H9 (cell line): ENCODE results near the gene DUOX1. TPM values are rescaled to one million over a fixed set of nuclear protein-coding genes. Genes with fewer than 3 reads are reported as not detected.

ENCODE experiments used
- DNase-seq: peaks from one replicate; pipeline ENCODE4 v3.0.0-alpha.2; 2017
- H2AFZ ChIP-seq: one replicate; pipeline ENCODE4 v1.6.1; 2013; ENCODE audit warnings: mild to moderate bottlenecking, low read length, control low read depth, moderate library complexity
- H2AK5ac ChIP-seq: 2 replicates; pipeline ENCODE4 v1.6.1; 2013; ENCODE audit warnings: low read length, control low read depth, mixed read lengths; ENCODE audit not compliant: insufficient read length
- H2BK120ac ChIP-seq: one replicate; pipeline ENCODE4 v1.6.1; 2013; ENCODE audit warnings: low read depth, mild to moderate bottlenecking, low read length, control low read depth, inconsistent platforms; ENCODE audit not compliant: poor library complexity, severe bottlenecking
- H2BK12ac ChIP-seq: 2 replicates; pipeline ENCODE4 v1.6.1; 2013; ENCODE audit warnings: low read length, control low read depth, mixed read lengths, low read depth; ENCODE audit not compliant: insufficient read length
- H2BK15ac ChIP-seq: 2 replicates; pipeline ENCODE4 v1.6.1; 2013; ENCODE audit warnings: low read depth, low read length, control low read depth
- H2BK20ac ChIP-seq: one replicate; pipeline ENCODE4 v1.6.1; 2013; ENCODE audit warnings: low read depth, mild to moderate bottlenecking, low read length, control low read depth, inconsistent platforms; ENCODE audit not compliant: poor library complexity, severe bottlenecking
- H2BK5ac ChIP-seq: 2 replicates; pipeline ENCODE4 v1.6.1; 2013; ENCODE audit warnings: low read length, control low read depth, mixed read lengths; ENCODE audit not compliant: insufficient read length
- H3K14ac ChIP-seq: 2 replicates; pipeline ENCODE4 v1.6.1; 2013; ENCODE audit warnings: low read length, control low read depth; ENCODE audit not compliant: insufficient read depth
- H3K18ac ChIP-seq: 2 replicates; pipeline ENCODE4 v1.6.1; 2013; ENCODE audit warnings: low read depth, mild to moderate bottlenecking, mixed read lengths, low read length, control low read depth; ENCODE audit not compliant: insufficient read length
- H3K23ac ChIP-seq: 2 replicates; pipeline ENCODE4 v1.6.1; 2013; ENCODE audit warnings: low read length, control low read depth, mixed read lengths, low read depth; ENCODE audit not compliant: insufficient read length
- H3K23me2 ChIP-seq: 2 replicates; pipeline ENCODE4 v1.6.1; 2013; ENCODE audit warnings: low read depth, mild to moderate bottlenecking, mixed read lengths, low read length, control low read depth; ENCODE audit not compliant: insufficient read length, poor library complexity, severe bottlenecking
- H3K27ac ChIP-seq: 2 replicates; pipeline ENCODE4 v1.5.1; 2013; ENCODE audit warnings: low read length, control low read depth, mixed read lengths, low read depth; ENCODE audit not compliant: insufficient read length
- H3K27me3 ChIP-seq: 2 replicates; pipeline ENCODE4 v1.6.1; 2013; ENCODE audit warnings: low read length, control low read depth, inconsistent platforms; ENCODE audit not compliant: insufficient read depth
- H3K4ac ChIP-seq: 2 replicates; pipeline ENCODE4 v1.6.1; 2013; ENCODE audit warnings: low read depth, mild to moderate bottlenecking, control low read depth, inconsistent platforms, low read length, moderate library complexity
- H3K4me1 ChIP-seq: 2 replicates; pipeline ENCODE4 v1.6.1; 2013; ENCODE audit warnings: low read length, control low read depth, inconsistent platforms; ENCODE audit not compliant: insufficient read depth
- H3K4me2 ChIP-seq: 2 replicates; pipeline ENCODE4 v1.6.1; 2013; ENCODE audit warnings: low read length, control low read depth, mixed read lengths; ENCODE audit not compliant: insufficient read length, insufficient read depth
- H3K56ac ChIP-seq: 2 replicates; pipeline ENCODE4 v1.6.1; 2013; ENCODE audit warnings: low read depth, mild to moderate bottlenecking, mixed read lengths, low read length, control low read depth; ENCODE audit not compliant: insufficient read length
- H3K79me1 ChIP-seq: 2 replicates; pipeline ENCODE4 v1.6.1; 2013; ENCODE audit warnings: low read depth, mild to moderate bottlenecking, moderate library complexity, low read length, control low read depth, inconsistent platforms; ENCODE audit not compliant: insufficient read depth, poor library complexity, severe bottlenecking
- H3K79me2 ChIP-seq: 2 replicates; pipeline ENCODE4 v1.6.1; 2013; ENCODE audit warnings: low read length, control low read depth, inconsistent platforms; ENCODE audit not compliant: insufficient read depth
- H3K9ac ChIP-seq: 2 replicates; pipeline ENCODE4 v1.6.1; 2013; ENCODE audit warnings: low read length, control low read depth, mixed read lengths; ENCODE audit not compliant: insufficient read length; ENCODE audit errors: extremely low read depth
- H3K9me3 ChIP-seq: one replicate; pipeline ENCODE4 v1.6.1; 2013; ENCODE audit warnings: low read depth, low read length, inconsistent platforms; ENCODE audit not compliant: control insufficient read depth
- H3T11ph ChIP-seq: one replicate; pipeline ENCODE4 v1.6.1; 2013; ENCODE audit warnings: mild to moderate bottlenecking, low read length, control low read depth, inconsistent platforms
- H4K20me1 ChIP-seq: one replicate; pipeline ENCODE4 v1.6.1; 2013; ENCODE audit not compliant: control insufficient read depth, insufficient read length, insufficient read depth
- H4K5ac ChIP-seq: 2 replicates; pipeline ENCODE4 v1.6.1; 2013; ENCODE audit warnings: low read depth, mild to moderate bottlenecking, mixed read lengths, low read length, control low read depth; ENCODE audit not compliant: insufficient read length
- H4K8ac ChIP-seq: replicated peaks from 2 replicates; pipeline ENCODE4 v1.6.1; 2013; ENCODE audit warnings: low read length, control low read depth, mixed read lengths, low read depth; ENCODE audit not compliant: insufficient read length
- H4K91ac ChIP-seq: 2 replicates; pipeline ENCODE4 v1.6.1; 2013; ENCODE audit warnings: low read depth, mild to moderate bottlenecking, moderate library complexity, mixed read lengths, low read length, control low read depth; ENCODE audit not compliant: insufficient read length
- H3K27ac Mint-ChIP-seq, 3 experiments: 2 replicates in 2 of 3; 3 replicates in 1 of 3; pipeline ENCODE4 v1.8.0; 2020 to 2021; ENCODE audit warnings: mixed read lengths in 3 of 3, mild to moderate bottlenecking in 1 of 3, moderate library complexity in 1 of 3
- H3K27me3 Mint-ChIP-seq: 2 replicates; pipeline ENCODE4 v1.8.0; 2021; ENCODE audit warnings: low read depth, mild to moderate bottlenecking, moderate library complexity, mixed read lengths
- H3K36me3 Mint-ChIP-seq, 3 experiments: 2 replicates in 2 of 3; 3 replicates in 1 of 3; pipeline ENCODE4 v1.8.0; 2020 to 2021; ENCODE audit warnings: low read depth in 3 of 3, mixed read lengths in 3 of 3; ENCODE audit not compliant: insufficient read depth in 1 of 3
- H3K4me1 Mint-ChIP-seq, 2 experiments: 2 replicates each; pipeline ENCODE4 v1.8.0; 2020; ENCODE audit warnings: mixed read lengths in 2 of 2
- H3K4me3 Mint-ChIP-seq, 2 experiments: 2 replicates in 1 of 2; 3 replicates in 1 of 2; pipeline ENCODE4 v1.8.0; 2020 to 2021; ENCODE audit warnings: mild to moderate bottlenecking in 2 of 2, mixed read lengths in 2 of 2, moderate library complexity in 1 of 2
- H3K9me3 Mint-ChIP-seq, 2 experiments: 2 replicates in 1 of 2; 3 replicates in 1 of 2; pipeline ENCODE4 v1.8.0; 2020; ENCODE audit warnings: mild to moderate bottlenecking in 2 of 2, mixed read lengths in 2 of 2, moderate library complexity in 1 of 2
- WGBS: extraction: QIAGEN DNeasy Blood & Tissue Kit; methylation state at CpG from one replicate; pipeline ENCODE4 v1.1.7; 2013; ENCODE audit warnings: missing lambda C conversion rate, low lambda C conversion rate, mixed read lengths; ENCODE audit not compliant: insufficient read length; ENCODE audit errors: extremely low coverage; 5-methylcytosine and 5-hydroxymethylcytosine counted together
- total RNA-seq: library from RNA; stranded (reverse); gene quantifications from 2 replicates; pipeline ENCODE4 v1.2.1, GENCODE V29; 2021
- TF ChIP-seq, protein P1 (sequence below): fragments of 200-600 bp; sonication (generic); conservative IDR thresholded peaks from 3 replicates; pipeline ENCODE4 v1.8.0; 2021; ENCODE audit warnings: antibody characterized with exemption, mild to moderate bottlenecking

Gene DUOX1
- total RNA-seq, 1 experiment from 2014 or later: 2.6 TPM

DNA sequence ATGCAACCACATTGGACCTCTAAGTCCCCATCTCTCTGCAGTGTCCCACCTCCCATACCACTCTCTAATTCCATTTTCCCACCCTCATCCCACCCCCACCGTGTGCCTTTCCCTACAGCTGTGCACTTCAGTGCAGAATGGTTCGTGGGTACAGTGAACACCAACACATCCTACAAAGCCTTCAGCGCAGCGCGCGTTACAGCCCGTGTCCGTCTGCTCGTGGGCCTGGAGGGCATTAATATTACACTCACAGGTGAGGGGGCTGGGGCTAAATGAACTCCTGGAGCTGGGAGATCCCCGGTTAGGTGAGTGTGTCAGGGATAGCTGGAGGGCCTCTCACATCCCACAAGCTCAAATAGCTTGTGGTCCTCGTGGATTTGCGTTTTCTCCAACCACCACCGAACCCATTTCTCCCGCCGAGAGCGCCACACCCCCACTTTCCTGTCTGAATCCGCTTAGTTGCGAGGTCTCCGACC is 13.8 kb upstream of the DUOX1 start:
- peaks cover 2% of the 10 kb centered on the region for H3K23me2 ChIP-seq
- Mint-ChIP-seq H3K27me3 (peaks cover 84% of the 10 kb centered on the region), H3K4me1 (peaks cover 20 to 38% of the 10 kb centered on the region in 2 experiments), H3K36me3 (no peaks in the 10 kb centered on the region; a peak in 2 of 7 replicates), H3K27ac (no peak overlapping the region), H3K9me3 (peaks cover 6 to 13% of the 10 kb centered on the region in 2 experiments), H3K4me3 (peak overlapping the region in 1 of 2 experiments; percentile 54; a peak in 1 of 5 replicates)
- no peak overlapping the region for H3K18ac ChIP-seq
- peaks cover 6% of the 10 kb centered on the region for H4K20me1 ChIP-seq
- no peaks in the 10 kb centered on the region for H3K79me1 ChIP-seq
- no peak overlapping the region for H2BK20ac ChIP-seq
- no peak overlapping the region for H2AK5ac ChIP-seq
- no peak overlapping the region for H3K27ac ChIP-seq
- H2BK5ac ChIP-seq: no peak overlapping the region
- H3K56ac ChIP-seq: no peak overlapping the region
- H4K5ac ChIP-seq: no peak overlapping the region
- no peak overlapping the region for H3K23ac ChIP-seq
- no peak overlapping the region for H3K14ac ChIP-seq
- H2BK15ac ChIP-seq: no peak overlapping the region
- TF ChIP-seq, protein P1, sequence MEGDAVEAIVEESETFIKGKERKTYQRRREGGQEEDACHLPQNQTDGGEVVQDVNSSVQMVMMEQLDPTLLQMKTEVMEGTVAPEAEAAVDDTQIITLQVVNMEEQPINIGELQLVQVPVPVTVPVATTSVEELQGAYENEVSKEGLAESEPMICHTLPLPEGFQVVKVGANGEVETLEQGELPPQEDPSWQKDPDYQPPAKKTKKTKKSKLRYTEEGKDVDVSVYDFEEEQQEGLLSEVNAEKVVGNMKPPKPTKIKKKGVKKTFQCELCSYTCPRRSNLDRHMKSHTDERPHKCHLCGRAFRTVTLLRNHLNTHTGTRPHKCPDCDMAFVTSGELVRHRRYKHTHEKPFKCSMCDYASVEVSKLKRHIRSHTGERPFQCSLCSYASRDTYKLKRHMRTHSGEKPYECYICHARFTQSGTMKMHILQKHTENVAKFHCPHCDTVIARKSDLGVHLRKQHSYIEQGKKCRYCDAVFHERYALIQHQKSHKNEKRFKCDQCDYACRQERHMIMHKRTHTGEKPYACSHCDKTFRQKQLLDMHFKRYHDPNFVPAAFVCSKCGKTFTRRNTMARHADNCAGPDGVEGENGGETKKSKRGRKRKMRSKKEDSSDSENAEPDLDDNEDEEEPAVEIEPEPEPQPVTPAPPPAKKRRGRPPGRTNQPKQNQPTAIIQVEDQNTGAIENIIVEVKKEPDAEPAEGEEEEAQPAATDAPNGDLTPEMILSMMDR: no peak
- no peaks in the 10 kb centered on the region for H3K79me2 ChIP-seq
- peaks cover 63% of the 10 kb centered on the region for H3K27me3 ChIP-seq
- no peak overlapping the region for H2BK120ac ChIP-seq
- H3K4me2 ChIP-seq: peak overlapping the region; percentile 46
- no peak overlapping the region for H4K91ac ChIP-seq
- H4K8ac ChIP-seq: no peak overlapping the region
- WGBS: no CpG with 5 or more reads among the region's 19 CpGs
- H2AFZ ChIP-seq: no peak overlapping the region
- DNase-seq: no peak
- H3K4ac ChIP-seq: no peak overlapping the region
- H3K9ac ChIP-seq: no peak overlapping the region
- no peak overlapping the region for H3T11ph ChIP-seq
- H3K9me3 ChIP-seq: no peaks in the 10 kb centered on the region
- H3K4me1 ChIP-seq: no peaks in the 10 kb centered on the region; the same call in 1 of the 2 replicates
- no peak overlapping the region for H2BK12ac ChIP-seq
